HCT116 (cell line): ENCODE measurements around the gene GABBR2. TPM values are rescaled to one million over a fixed set of nuclear protein-coding genes. Genes with fewer than 3 reads are reported as not detected.

Experiments used
- ATAC-seq: fragments of 200-7000 bp; cut with Tn5 transposase; 2 replicates; pipeline ENCODE4 v1.9.1; 2020; ENCODE audit warnings: mild to moderate bottlenecking, moderate library complexity
- BruUV-seq: library from RNA; stranded (reverse); fragments of 400-500 nt; replicated peaks from 2 replicates; lab custom pipeline; 2021; lab: Mats Ljungman, UMichigan
- CTCF ChIA-PET: fragments of 300-600 bp; sonication (Branson Sonifier 250); formaldehyde crosslinking; loops from one replicate; lab custom pipeline; 2021; ENCODE audit warnings: antibody characterized with exemption; lab: Charles Lee
- POLR2A ChIA-PET: fragments of 300-600, 350-600 bp; sonication (Branson Sonifier 250); formaldehyde crosslinking; loops from one replicate; lab custom pipeline; 2021; ENCODE audit warnings: antibody characterized with exemption; lab: Charles Lee
- RAD21 ChIA-PET, 2 experiments: fragments of 300-600 bp; sonication (Branson Sonifier 250); formaldehyde crosslinking; loops; one replicate each; lab custom pipeline; 2023; ENCODE audit warnings: low total read pairs in 2 of 2; ENCODE audit not compliant: uncharacterized antibody in 2 of 2, unreplicated experiment in 2 of 2, low non-redundant PET in 1 of 2; lab: Charles Lee
- DNase-seq: peaks from one replicate; pipeline ENCODE4 v3.0.0-alpha.2; 2010; ENCODE audit warnings: low read depth, low spot score
- H2AFZ ChIP-seq: fragments of 200-600 bp; shearing (Covaris generic), sonication (generic); 2 replicates; pipeline ENCODE4 v1.6.1; 2017; ENCODE audit warnings: low read depth, mixed run types, mixed read lengths, antibody characterized with exemption, low read length; ENCODE audit not compliant: poor library complexity, severe bottlenecking
- H3K27ac ChIP-seq: 2 replicates; pipeline ENCODE4 v1.5.1; 2012; ENCODE audit warnings: low read depth, low read length
- H3K27me3 ChIP-seq: fragments of 200-600 bp; sonication (generic); 2 replicates; pipeline ENCODE4 v1.6.1; 2016; ENCODE audit warnings: mixed run types, low read length, mixed read lengths; ENCODE audit not compliant: insufficient read depth
- H3K36me3 ChIP-seq, 2 experiments: fragments of 200-500 bp in 1 of 2; fragments of 200-600 bp in 1 of 2; sonication (Bioruptor generic) in 1 of 2; sonication (generic) in 1 of 2; 2 replicates each; pipeline versions ENCODE4 v1.5.1 to v1.6.1; 2014 to 2016; ENCODE audit warnings: low read length in 2 of 2, inconsistent platforms in 1 of 2, mixed read lengths in 1 of 2, mixed run types in 1 of 2; ENCODE audit not compliant: insufficient read depth in 2 of 2, control insufficient read depth in 1 of 2
- H3K4me1 ChIP-seq, 2 experiments: fragments of 200-600 bp in 1 of 2; sonication (generic) in 1 of 2; 2 replicates each; pipeline versions ENCODE4 v1.5.1 to v1.6.1; 2012 to 2017; ENCODE audit warnings: low read length in 2 of 2, inconsistent platforms in 1 of 2, mild to moderate bottlenecking in 1 of 2, mixed read lengths in 1 of 2, mixed run types in 1 of 2, moderate library complexity in 1 of 2; ENCODE audit not compliant: insufficient read depth in 2 of 2, control insufficient read depth in 1 of 2
- H3K4me2 ChIP-seq: fragments of 200-600 bp; sonication (generic); 2 replicates; pipeline ENCODE4 v1.6.1; 2017; ENCODE audit warnings: mixed run types, low read length, mixed read lengths
- H3K4me3 ChIP-seq, 2 experiments: fragments of 200-600 bp in 1 of 2; sonication (generic) in 1 of 2; replicated peaks in 1 of 2; 2 replicates each; pipeline ENCODE4 v1.5.1; 2011 to 2016; ENCODE audit warnings: low read length in 2 of 2, control low read depth in 1 of 2, low read depth in 1 of 2, mild to moderate bottlenecking in 1 of 2, mixed read lengths in 1 of 2, mixed run types in 1 of 2
- H3K79me2 ChIP-seq: fragments of 200-600 bp; sonication (generic); 2 replicates; pipeline ENCODE4 v1.6.1; 2017; ENCODE audit warnings: mild to moderate bottlenecking, mixed run types, low read length, moderate library complexity, mixed read lengths; ENCODE audit not compliant: insufficient read depth
- H3K9ac ChIP-seq: fragments of 200-600 bp; sonication (generic); 2 replicates; pipeline ENCODE4 v1.6.1; 2016; ENCODE audit warnings: low read length, mixed read lengths
- H3K9me2 ChIP-seq: fragments of 200-600 bp; sonication (generic), shearing (Covaris generic); 2 replicates; pipeline ENCODE4 v1.6.1; 2017; ENCODE audit warnings: mixed run types, mild to moderate bottlenecking, moderate library complexity; ENCODE audit not compliant: insufficient read depth
- H3K9me3 ChIP-seq, 2 experiments: fragments of 200-500 bp in 1 of 2; fragments of 200-600 bp in 1 of 2; sonication (Bioruptor generic) in 1 of 2; sonication (generic) in 1 of 2; 2 replicates each; pipeline ENCODE4 v1.6.1; 2014 to 2017; ENCODE audit warnings: low read length in 2 of 2, mixed read lengths in 2 of 2, inconsistent platforms in 1 of 2, low read depth in 1 of 2, mild to moderate bottlenecking in 1 of 2, mixed run types in 1 of 2, moderate library complexity in 1 of 2; ENCODE audit not compliant: control insufficient read depth in 1 of 2, insufficient read depth in 1 of 2
- H4K20me1 ChIP-seq: fragments of 200-600 bp; sonication (generic), shearing (Covaris generic); 2 replicates; pipeline ENCODE4 v1.6.1; 2017; ENCODE audit warnings: mixed run types, mild to moderate bottlenecking, moderate library complexity; ENCODE audit not compliant: insufficient read depth
- CBX3 ChIP-seq: IDR thresholded peaks from 2 replicates; pipeline ENCODE4 v1.6.1; 2012; ENCODE audit warnings: low read depth
- EGR1 ChIP-seq: IDR thresholded peaks from 2 replicates; pipeline ENCODE4 v1.6.1; 2012; ENCODE audit warnings: low read depth
- EZH2 ChIP-seq: fragments of 200-600 bp; sonication (generic); IDR thresholded peaks from 2 replicates; pipeline ENCODE4 v1.6.1; 2017; ENCODE audit warnings: antibody characterized with exemption, mixed run types
- FOSL1 ChIP-seq: IDR thresholded peaks from 2 replicates; pipeline ENCODE4 v1.6.1; 2012; ENCODE audit warnings: low read depth
- JUND ChIP-seq: IDR thresholded peaks from 2 replicates; pipeline ENCODE4 v1.6.1; 2012
- MAX ChIP-seq: IDR thresholded peaks from 2 replicates; pipeline ENCODE4 v1.6.1; 2012
- RAD21 ChIP-seq: IDR thresholded peaks from 2 replicates; pipeline ENCODE4 v1.6.1; 2012; ENCODE audit warnings: low read depth, mild to moderate bottlenecking
- SP1 ChIP-seq: IDR thresholded peaks from 2 replicates; pipeline ENCODE4 v1.6.1; 2012; ENCODE audit warnings: low read depth
- TCF7L2 ChIP-seq: IDR thresholded peaks from 2 replicates; pipeline ENCODE4 v1.7.0; 2011; ENCODE audit warnings: borderline replicate concordance, inconsistent platforms; ENCODE audit not compliant: insufficient read depth, insufficient read length; ENCODE audit errors: extremely low read depth
- YY1 ChIP-seq: IDR thresholded peaks from 2 replicates; pipeline ENCODE4 v1.6.1; 2011; ENCODE audit warnings: low read length, low read depth, moderate library complexity, mild to moderate bottlenecking; ENCODE audit not compliant: insufficient replicate concordance; ENCODE audit errors: extremely low read depth
- intact Hi-C: fragments of 100-400 bp; cut with micrococcal nuclease; formaldehyde crosslinking; loops from 2 replicates; pipeline ENCODE4 v1.10.0; 2022
- total RNA-seq: library from RNA; stranded (reverse); gene quantifications from one replicate; pipeline ENCODE4 v1.2.1, GENCODE V29; 2021; ENCODE audit not compliant: unreplicated experiment
- TF ChIP-seq, protein P1 (sequence below): IDR thresholded peaks from 2 replicates; pipeline ENCODE4 v1.6.1; 2012; ENCODE audit warnings: low read depth
- TF ChIP-seq, protein P2 (sequence below): IDR thresholded peaks from 2 replicates; pipeline ENCODE4 v1.6.1; 2012

GABBR2 gene
- total RNA-seq, 1 experiment from 2014 or later, result 0.15 TPM

- TF ChIP-seq, protein P1, sequence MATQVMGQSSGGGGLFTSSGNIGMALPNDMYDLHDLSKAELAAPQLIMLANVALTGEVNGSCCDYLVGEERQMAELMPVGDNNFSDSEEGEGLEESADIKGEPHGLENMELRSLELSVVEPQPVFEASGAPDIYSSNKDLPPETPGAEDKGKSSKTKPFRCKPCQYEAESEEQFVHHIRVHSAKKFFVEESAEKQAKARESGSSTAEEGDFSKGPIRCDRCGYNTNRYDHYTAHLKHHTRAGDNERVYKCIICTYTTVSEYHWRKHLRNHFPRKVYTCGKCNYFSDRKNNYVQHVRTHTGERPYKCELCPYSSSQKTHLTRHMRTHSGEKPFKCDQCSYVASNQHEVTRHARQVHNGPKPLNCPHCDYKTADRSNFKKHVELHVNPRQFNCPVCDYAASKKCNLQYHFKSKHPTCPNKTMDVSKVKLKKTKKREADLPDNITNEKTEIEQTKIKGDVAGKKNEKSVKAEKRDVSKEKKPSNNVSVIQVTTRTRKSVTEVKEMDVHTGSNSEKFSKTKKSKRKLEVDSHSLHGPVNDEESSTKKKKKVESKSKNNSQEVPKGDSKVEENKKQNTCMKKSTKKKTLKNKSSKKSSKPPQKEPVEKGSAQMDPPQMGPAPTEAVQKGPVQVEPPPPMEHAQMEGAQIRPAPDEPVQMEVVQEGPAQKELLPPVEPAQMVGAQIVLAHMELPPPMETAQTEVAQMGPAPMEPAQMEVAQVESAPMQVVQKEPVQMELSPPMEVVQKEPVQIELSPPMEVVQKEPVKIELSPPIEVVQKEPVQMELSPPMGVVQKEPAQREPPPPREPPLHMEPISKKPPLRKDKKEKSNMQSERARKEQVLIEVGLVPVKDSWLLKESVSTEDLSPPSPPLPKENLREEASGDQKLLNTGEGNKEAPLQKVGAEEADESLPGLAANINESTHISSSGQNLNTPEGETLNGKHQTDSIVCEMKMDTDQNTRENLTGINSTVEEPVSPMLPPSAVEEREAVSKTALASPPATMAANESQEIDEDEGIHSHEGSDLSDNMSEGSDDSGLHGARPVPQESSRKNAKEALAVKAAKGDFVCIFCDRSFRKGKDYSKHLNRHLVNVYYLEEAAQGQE, result no peak
These were observed 213.9 kb downstream of the GABBR2 start (continued) for GRCh38 chr9:98494852-98495251.

DNA sequence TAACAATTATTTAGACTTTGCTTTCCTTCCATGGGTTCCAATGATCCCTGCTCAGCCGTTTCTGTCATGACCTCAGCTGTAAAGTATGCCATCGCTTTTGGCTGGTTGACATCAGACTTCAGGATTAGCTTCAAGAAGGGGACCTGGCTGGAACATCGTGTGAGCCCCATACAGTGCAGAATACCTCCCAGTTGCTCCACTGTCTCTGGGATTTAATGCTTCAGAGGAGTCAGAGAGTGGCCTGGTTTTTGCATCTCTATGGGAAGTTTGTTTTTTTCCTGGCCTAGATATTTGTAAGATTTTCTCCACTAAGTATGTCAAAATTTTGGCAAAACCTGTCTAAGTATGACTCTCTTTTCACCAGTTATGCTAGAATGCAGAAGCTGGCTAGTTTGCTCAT is 216.9 kb downstream of the GABBR2 start:
- TF ChIP-seq TCF7L2 (no peak), MAX (no peak), SP1 (no peak), YY1 (no peak), CBX3 (no peak), EGR1 (no peak), RAD21 (no peak), EZH2 (no peak), FOSL1 (no peak), JUND (no peak)
- TF ChIP-seq, protein P1, result no peak
- TF ChIP-seq, protein P2, sequence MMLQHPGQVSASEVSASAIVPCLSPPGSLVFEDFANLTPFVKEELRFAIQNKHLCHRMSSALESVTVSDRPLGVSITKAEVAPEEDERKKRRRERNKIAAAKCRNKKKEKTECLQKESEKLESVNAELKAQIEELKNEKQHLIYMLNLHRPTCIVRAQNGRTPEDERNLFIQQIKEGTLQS, result no peak
- Histone ChIP-seq H3K4me1 (peaks cover 0 to 23% of the 10 kb centered on the region in 2 experiments; a peak in 2 of 4 replicates), H3K27ac (no peak overlapping the region), H2AFZ (no peak overlapping the region), H4K20me1 (no peaks in the 10 kb centered on the region), H3K4me3 (no peak overlapping the region), H3K36me3 (no peaks in the 10 kb centered on the region), H3K27me3 (no peaks in the 10 kb centered on the region), H3K9ac (no peak overlapping the region), H3K79me2 (no peaks in the 10 kb centered on the region), H3K9me3 (no peaks in the 10 kb centered on the region), H3K9me2 (no peaks in the 10 kb centered on the region), H3K4me2 (no peak overlapping the region)
- POLR2A ChIA-PET, result no interaction called here
- RAD21 ChIA-PET, result no interaction called here
- intact Hi-C loops, result no loop called here
- ATAC-seq (no peak), DNase-seq (no peak)
- BruUV-seq, result no TSS peak
- CTCF ChIA-PET, result no interaction called here
